PFSK-1 (cell line): Measurements from ENCODE around the gene BIRC5.

Source experiments
- POLR2AphosphoS5 ChIP-seq: IDR thresholded peaks from 2 replicates; pipeline ENCODE4 v1.6.1; 2012; ENCODE audit warnings: low read depth, mild to moderate bottlenecking, control low read depth, low read length, moderate library complexity
- REST ChIP-seq, 2 experiments: IDR thresholded peaks; 2 replicates each; pipeline versions ENCODE4 v1.6.1 to v1.8.0; 2011 to 2012; ENCODE audit warnings: low read depth in 2 of 2, low read length in 2 of 2, control low read depth in 1 of 2, inconsistent platforms in 1 of 2, mild to moderate bottlenecking in 1 of 2, moderate library complexity in 1 of 2; ENCODE audit not compliant: insufficient read depth in 1 of 2
- SIN3A ChIP-seq: IDR thresholded peaks from 2 replicates; pipeline ENCODE4 v1.6.1; 2012; ENCODE audit warnings: mild to moderate bottlenecking, low read length, moderate library complexity, borderline replicate concordance; ENCODE audit not compliant: insufficient read depth
- TAF1 ChIP-seq: IDR thresholded peaks from 2 replicates; pipeline ENCODE4 v1.6.1; 2012; ENCODE audit warnings: low read length, control low read depth, borderline replicate concordance; ENCODE audit not compliant: insufficient read depth

- TF ChIP-seq POLR2AphosphoS5: no peak
- no peak for TF ChIP-seq SIN3A
- TF ChIP-seq REST (IDR thresholded peaks at IDR 0.05; ENCODE audit: insufficient read depth in 1 of 2, low read depth in 2 of 2, low read length in 2 of 2): no peak
- TF ChIP-seq TAF1: no peak
Observed at GRCh38 chr17:78176548-78177025, 37.5 kb upstream of the BIRC5 start.
